ENCODE measurements around the gene VAV2.

DNA sequence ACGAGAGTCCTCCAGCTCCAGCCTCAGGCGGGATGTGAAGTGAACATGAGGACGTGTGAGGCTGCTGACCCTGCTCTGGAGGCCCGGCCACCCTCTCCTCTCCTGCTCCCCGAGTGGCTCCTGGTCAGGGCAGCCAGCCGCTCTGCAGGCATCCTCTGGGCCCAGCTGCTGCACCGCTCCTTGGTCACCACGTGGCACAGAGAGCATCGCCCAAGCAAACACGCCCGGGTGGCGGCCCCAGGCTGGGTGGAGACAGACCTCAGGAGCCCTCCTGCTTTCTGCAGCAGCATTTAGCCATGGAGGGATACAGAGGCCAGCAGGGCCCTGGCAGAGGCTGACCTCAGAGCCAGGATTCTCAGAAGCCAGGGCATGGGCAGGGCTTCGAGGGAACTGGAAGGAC lies 184.3 kb downstream of the VAV2 start:
- TF ChIP-seq, protein P1, sequence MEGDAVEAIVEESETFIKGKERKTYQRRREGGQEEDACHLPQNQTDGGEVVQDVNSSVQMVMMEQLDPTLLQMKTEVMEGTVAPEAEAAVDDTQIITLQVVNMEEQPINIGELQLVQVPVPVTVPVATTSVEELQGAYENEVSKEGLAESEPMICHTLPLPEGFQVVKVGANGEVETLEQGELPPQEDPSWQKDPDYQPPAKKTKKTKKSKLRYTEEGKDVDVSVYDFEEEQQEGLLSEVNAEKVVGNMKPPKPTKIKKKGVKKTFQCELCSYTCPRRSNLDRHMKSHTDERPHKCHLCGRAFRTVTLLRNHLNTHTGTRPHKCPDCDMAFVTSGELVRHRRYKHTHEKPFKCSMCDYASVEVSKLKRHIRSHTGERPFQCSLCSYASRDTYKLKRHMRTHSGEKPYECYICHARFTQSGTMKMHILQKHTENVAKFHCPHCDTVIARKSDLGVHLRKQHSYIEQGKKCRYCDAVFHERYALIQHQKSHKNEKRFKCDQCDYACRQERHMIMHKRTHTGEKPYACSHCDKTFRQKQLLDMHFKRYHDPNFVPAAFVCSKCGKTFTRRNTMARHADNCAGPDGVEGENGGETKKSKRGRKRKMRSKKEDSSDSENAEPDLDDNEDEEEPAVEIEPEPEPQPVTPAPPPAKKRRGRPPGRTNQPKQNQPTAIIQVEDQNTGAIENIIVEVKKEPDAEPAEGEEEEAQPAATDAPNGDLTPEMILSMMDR (IDR thresholded peaks at IDR 0.05), result no peak
- no peak for TF ChIP-seq POLR2A (IDR thresholded peaks at IDR 0.05)

All from uterus (tissue), 2 donors.